Measurements from ENCODE around the gene REEP5.
"Not testable (repeated sequence)": the region's sequence is repeated elsewhere in the genome, so short reads cannot be mapped to it uniquely, and the experiment has no call there.

REEP5 gene

DNA sequence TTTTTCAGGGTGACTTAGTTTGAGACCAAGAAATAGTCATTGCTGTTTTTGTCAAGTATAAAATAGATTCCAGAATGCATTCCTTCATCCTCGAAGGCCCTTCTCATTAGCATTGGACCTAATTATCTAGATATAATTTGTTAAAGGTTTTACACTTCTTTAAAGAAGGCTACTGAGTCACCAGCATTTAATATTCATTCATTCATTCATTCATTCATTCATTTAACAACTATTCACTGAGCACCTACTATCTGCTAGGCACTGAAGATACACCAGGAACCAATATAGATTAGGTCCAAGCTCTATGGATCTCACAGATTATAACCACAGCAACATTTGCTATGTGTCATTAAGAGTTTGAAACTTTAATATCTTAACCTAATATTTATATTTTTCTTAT is 11.1 kb upstream of the REEP5 start:
- no peak for DNase-seq (ENCODE audit: low spot score)

DNA sequence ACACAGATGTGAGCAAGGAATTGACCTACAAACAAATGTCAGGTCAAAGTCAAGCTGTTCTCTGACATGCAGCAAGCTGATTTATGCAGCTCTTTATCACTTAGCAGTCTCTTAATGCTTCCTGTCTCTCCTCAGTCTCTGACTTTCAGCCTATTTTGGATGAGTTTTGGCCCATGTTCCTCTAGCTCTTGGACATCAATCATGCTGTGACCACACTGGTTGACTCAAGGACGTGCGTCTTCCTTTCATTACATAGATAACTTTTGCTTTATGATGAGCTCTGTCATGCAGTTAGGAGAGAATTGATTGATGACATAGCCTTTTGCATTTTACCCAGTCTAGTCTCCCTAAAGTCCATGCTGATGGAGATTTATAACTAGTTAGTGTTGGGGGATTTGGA is 9.4 kb upstream of the REEP5 start:
- no peak for DNase-seq (ENCODE audit: low spot score)

DNA sequence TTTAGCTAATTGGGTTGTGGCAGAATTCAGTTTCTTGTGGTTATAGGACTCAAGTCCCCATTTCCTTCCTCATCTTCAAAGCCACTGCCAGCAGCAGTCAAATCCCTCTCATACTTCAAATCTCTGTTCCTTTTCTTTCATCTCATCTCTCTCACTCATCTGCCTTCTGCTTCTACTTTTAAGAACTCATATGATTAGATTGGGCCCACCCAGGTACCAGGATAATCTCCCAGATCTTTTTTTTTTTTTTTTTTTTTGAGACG is 8.0 kb upstream of the REEP5 start:
- no peak for DNase-seq (ENCODE audit: low spot score)

DNA sequence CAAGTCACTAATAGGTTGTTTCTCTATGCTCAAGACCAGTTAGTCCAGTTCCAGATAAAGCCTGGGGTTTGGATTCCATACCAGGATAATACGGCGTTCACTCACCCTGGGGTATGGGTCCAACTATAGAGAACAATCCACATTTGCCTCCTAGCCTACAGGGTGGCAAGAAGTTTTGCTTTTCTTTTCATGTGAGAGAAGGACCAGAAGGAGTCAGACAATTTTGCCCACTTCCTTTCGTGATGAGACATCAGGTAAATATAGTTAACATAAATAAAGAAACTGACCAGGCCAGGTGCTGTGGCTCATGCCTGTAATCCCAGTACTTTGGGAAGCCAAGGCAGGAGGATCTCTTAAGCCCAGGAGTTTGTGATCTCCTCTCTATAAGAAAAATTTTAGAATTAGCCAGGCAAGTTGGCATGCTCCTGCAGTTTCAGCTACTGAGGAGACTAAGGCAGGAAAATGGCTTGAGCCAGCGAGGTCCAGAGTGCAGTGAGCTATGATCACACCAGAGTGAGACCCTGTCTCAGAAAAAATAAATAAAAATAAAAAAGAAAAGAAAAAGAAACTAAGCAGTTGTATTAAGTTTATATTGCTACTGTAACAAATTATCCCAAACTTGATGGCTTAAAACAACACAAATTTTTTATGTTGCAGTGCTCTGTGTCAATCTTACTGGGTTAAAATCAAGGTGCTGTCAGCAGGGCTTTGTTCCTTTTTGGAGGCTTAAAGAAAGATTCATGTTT is 7.5 kb upstream of the REEP5 start:
- DNase-seq (ENCODE audit: low spot score) = no peak

GRCh38 chr5:112923988-112924387 is 2.0 kb upstream of the REEP5 start:
- no peak for DNase-seq (ENCODE audit: low spot score)

DNA sequence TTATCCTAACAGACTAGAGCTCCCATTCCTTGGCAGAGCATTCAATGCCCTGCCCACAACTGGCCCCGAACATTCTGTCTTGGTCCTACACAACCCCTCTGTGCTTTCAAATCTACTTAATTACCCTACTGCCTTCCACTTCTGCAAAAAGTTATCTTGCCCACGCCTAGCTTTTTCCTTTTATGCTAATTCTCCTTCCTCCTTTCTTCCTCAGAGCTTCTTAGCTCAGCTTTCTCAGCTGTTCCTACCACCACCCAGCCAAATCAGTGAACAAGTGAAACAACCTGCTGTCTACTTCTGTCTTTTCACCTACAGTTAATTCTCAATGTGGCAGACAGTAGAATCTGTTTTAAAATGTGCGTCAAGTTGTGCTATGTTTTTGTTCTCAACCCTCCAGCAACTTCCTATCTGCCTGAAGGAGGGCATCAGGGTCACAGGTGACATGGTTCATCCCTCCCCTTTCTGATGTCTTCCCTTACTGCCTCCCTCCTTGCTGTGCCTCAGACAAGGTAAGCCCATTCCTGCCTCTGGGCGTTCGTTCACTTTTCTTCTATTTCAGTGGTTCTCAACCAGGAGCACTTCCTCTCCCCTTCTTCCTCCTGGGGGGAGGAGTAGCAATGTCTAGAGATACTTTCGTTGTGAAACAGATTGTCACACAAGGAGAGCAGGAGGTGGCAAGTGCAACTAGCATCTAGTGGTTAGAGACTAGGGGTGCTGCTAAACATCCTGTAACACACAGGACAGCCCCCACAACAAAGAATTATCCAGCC is 1.3 kb upstream of the REEP5 start:
- DNase-seq (ENCODE audit: low spot score) = no peak

- DNase-seq (ENCODE audit: low spot score) = peak; percentile 67
Observed at GRCh38 chr5:112921026-112921832, 798 bp downstream of the REEP5 start.

- DNase-seq (ENCODE audit: low spot score) = no peak
Observed at GRCh38 chr5:112919972-112920371, 2.1 kb downstream of the REEP5 start.

DNA sequence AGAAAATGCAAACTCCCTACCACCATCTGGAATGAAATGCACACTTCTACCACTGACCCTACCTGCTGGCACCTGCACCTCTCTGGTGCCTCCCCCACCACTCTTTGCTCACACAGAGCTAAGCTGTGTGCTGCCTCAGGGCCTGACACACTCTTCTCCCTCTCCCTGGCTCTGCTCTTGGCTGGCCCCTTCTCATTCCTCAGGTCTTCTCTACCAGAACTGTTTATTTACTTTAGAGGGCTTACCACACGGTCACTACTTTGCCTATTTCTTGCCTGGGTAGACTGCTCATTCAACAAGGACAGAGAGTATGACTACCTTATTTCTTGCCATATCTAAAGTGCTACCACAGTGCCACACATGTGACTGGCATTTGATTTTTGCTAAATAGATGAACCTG is 3.3 kb downstream of the REEP5 start:
- no peak for DNase-seq (ENCODE audit: low spot score)

- no peak for DNase-seq (ENCODE audit: low spot score)
Observed at GRCh38 chr5:112918136-112918535, 3.9 kb downstream of the REEP5 start.

GRCh38 chr5:112917453-112917995 is 4.5 kb downstream of the REEP5 start:
- peak; percentile 19 for DNase-seq (ENCODE audit: low spot score)

- DNase-seq (ENCODE audit: low spot score) = no peak
Observed at GRCh38 chr5:112915831-112916230, 6.2 kb downstream of the REEP5 start.

- DNase-seq (ENCODE audit: low spot score) = no peak
Observed at GRCh38 chr5:112914584-112914983, 7.4 kb downstream of the REEP5 start.

- DNase-seq (ENCODE audit: low spot score) = no peak
Observed at GRCh38 chr5:112910529-112910928, 11.5 kb downstream of the REEP5 start.

- no peak for DNase-seq (ENCODE audit: low spot score)
Observed at GRCh38 chr5:112908854-112909253, 13.2 kb downstream of the REEP5 start.

- no peak for DNase-seq (ENCODE audit: low spot score)
Observed at GRCh38 chr5:112907166-112907631, 14.8 kb downstream of the REEP5 start.

- no peak for DNase-seq (ENCODE audit: low spot score)
Observed at GRCh38 chr5:112906637-112907036, 15.4 kb downstream of the REEP5 start.

DNA sequence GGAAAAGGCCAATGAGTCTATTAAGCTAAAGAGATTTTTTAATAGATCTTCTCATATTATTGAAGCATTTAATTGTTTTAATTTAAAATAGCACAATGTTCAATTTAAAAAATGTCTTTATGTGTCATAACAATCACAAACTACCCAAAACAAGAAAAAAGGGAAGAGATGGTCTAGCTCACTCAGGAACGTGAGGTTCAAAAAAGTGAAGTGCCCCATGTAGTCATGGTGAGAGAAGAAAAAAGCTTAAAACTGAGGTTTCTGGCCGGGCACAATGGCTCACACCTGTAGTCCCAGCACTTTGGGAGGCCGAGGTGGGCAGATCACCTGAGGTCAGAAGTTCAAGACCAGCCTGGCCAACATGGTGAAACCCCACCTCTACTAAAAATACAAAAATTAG is 17.0 kb downstream of the REEP5 start:
- not testable (repeated sequence) for DNase-seq (ENCODE audit: low spot score)

GRCh38 chr5:112902561-112902960 is 19.5 kb downstream of the REEP5 start:
- DNase-seq (ENCODE audit: low spot score) = no peak

- DNase-seq (ENCODE audit: low spot score) = no peak
Observed at GRCh38 chr5:112895682-112896081, 26.3 kb downstream of the REEP5 start.

- no peak for DNase-seq (ENCODE audit: low spot score)
Observed at GRCh38 chr5:112892776-112893175, 29.3 kb downstream of the REEP5 start.

- DNase-seq (ENCODE audit: low spot score) = not testable (repeated sequence)
Observed at GRCh38 chr5:112892066-112892465, 30.0 kb downstream of the REEP5 start.

DNA sequence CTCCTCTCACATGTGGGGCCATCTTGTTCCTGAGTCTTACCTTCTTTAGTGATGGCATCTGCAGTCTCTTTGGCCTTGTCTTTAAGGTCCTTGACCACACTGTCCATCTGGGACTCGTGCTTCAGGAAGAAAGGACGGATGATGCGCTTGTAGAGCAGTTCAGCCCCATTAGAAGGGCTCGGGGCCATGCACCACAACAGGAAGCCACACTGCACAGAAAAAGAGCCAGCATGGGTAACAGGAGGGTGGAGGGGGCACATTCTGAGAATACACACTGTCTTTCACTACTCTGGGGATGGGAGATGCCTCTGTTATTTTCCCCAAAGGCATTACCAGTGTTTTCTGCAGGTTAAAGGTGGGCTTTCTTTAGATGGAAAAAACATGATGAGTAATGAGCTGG is 35.1 kb downstream of the REEP5 start:
- DNase-seq (ENCODE audit: low spot score) = no peak
